ENCODE data around the gene CADPS2. TPM values are rescaled to one million over a fixed set of nuclear protein-coding genes. Genes with fewer than 3 reads are reported as not detected.

Gene CADPS2
- total and polyA plus RNA-seq, 4 donors: 5.6 to 41.1 (median 11.0) TPM

DNA sequence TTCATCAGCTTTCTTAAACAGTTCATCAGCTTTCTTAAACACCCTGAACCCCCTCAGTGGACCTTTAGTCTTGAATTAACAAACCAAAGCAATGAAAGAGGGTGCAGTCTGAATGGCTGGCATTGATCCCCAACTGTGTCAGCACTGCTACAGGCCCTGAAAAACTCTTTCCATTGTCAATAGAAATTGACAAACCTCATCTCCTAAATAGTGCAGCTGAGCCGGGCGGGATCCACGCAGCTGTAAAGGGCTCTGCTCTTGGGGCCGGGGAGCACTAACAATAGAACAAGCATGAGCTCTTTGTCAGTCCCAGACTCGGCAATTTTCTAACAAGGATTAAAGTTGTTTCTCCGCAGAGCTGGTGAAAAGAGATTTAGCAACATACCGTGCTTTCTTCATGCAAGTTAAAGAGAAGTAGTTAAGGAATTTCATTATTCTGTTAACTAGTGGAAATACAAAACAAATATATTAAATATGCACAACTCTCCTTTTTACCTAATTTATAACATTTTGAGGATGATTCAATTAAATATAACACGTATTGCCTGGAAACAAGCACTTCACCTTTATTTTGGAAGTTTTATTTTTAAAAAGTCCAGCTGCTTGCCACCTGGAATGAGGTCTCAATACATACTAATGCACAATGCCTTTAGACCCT is 557.0 kb downstream of the CADPS2 start:
- TF ChIP-seq SP1 (IDR thresholded peaks at IDR 0.05) (no peak), RXRA (IDR thresholded peaks at IDR 0.05) (no peak)
- H3K9me3 ChIP-seq (ENCODE audit: control insufficient read depth in 4 of 4, low read length in 3 of 4): no peaks in the 10 kb centered on the region
- H3K36me3 ChIP-seq (ENCODE audit: control insufficient read depth in 4 of 4, insufficient read depth in 3 of 4, low read depth in 1 of 4, low read length in 3 of 4): no peaks in the 10 kb centered on the region

DNA sequence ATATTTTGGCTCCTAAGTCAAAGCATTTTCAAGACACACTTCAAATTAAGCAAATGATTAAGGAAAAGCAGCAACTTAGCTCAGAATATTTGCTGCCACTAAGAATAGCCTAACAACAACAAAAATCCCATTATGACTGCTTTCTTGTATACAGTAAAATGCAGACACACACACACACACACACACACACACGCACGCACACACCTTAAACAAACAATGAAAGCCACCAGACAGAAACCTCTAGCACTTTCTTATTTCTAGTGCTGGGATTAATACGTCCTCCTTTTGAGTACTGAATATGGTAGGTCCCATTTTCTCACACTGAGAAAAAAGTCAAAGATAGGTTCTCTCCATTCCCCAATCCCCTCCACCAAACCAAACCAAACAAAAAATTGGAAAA is 558.3 kb downstream of the CADPS2 start:
- Histone ChIP-seq H3K9me3 (ENCODE audit: control insufficient read depth in 4 of 4, low read length in 3 of 4) (no peaks in the 10 kb centered on the region), H3K9ac (ENCODE audit: low read depth in 1 of 2, low read length in 2 of 2) (no peak overlapping the region), H3K4me1 (ENCODE audit: control insufficient read depth in 4 of 4, insufficient read depth in 4 of 4, low read length in 3 of 4) (no peaks in the 10 kb centered on the region), H3K27me3 (ENCODE audit: control insufficient read depth in 4 of 4, insufficient read depth in 4 of 4, low read length in 3 of 4) (no peaks in the 10 kb centered on the region), H3K4me3 (ENCODE audit: low read depth in 1 of 3, low read length in 3 of 3) (no peak overlapping the region), H3K36me3 (ENCODE audit: control insufficient read depth in 4 of 4, insufficient read depth in 3 of 4, low read depth in 1 of 4, low read length in 3 of 4) (no peaks in the 10 kb centered on the region), H3K27ac (ENCODE audit: low read depth in 1 of 2, low read length in 2 of 2) (no peak overlapping the region)
- no peak for TF ChIP-seq HNF4G (IDR thresholded peaks at IDR 0.05)
- no peak for TF ChIP-seq EGR1 (IDR thresholded peaks at IDR 0.05; ENCODE audit: low read depth in 2 of 2)
- no peak for DNase-seq (ENCODE audit: low spot score)
- 80% methylated on average over 3 of the region's 3 CpGs for WGBS

More for the DNA sequence above, 557.0 kb downstream of the CADPS2 start:
- Histone ChIP-seq H3K4me1 (ENCODE audit: control insufficient read depth in 4 of 4, insufficient read depth in 4 of 4, low read length in 3 of 4) (no peaks in the 10 kb centered on the region), H3K27ac (ENCODE audit: low read depth in 1 of 2, low read length in 2 of 2) (no peak overlapping the region), H3K4me3 (ENCODE audit: low read depth in 1 of 3, low read length in 3 of 3) (no peak overlapping the region), H3K9ac (ENCODE audit: low read depth in 1 of 2, low read length in 2 of 2) (no peak overlapping the region), H3K27me3 (ENCODE audit: control insufficient read depth in 4 of 4, insufficient read depth in 4 of 4, low read length in 3 of 4) (no peaks in the 10 kb centered on the region)
- WGBS: 88% methylated on average over 8 of the region's 8 CpGs
- DNase-seq (ENCODE audit: low spot score): no peak

DNA sequence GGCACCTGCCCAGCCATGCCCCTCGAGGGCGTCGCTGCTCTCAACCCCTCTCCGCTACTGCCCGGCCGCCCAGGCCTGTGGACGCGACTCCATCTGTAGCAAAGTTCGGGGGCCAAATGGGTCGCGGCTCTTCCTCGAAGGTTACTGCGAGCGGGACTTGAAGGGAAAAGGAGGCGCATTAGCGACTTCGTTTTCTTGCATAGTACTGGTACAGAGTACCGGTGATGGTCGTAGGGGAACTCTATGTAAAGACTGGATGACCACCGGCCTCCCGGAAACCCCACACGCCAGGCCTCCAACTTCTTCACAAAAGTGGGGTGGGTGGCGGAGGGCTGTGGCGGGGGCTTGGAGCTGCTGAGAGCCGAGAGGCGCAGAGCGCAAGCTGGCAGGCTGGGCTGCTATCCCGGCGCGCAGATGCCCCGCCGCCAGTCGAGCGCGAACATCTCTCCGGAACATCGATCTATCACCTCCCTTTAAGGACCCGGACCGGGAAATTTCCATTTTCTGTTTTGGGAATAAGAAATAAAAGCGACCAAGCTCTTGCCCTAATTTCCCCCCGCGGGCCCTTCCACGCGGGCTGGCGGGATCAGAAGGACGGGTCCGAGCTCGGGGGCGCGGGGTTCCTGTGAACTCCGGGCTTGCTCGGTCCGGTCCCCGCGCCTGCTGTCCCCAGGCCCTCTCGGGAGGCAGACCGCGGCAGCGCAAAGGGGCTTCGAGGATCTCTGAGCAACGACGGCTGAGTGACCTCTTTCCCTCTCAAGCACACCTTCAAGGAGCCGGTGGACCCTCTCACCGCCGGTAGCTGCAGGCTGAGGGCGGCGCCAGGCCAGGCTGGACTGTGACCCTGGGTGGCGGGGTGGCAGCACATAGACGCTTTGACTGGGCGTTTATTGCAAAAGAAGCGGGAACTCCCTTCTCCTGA is 569.5 kb downstream of the CADPS2 start:
- Histone ChIP-seq H3K27ac (ENCODE audit: low read depth in 1 of 2, low read length in 2 of 2) (no peak overlapping the region), H3K27me3 (ENCODE audit: control insufficient read depth in 4 of 4, insufficient read depth in 4 of 4, low read length in 3 of 4) (peaks cover 3 to 27% (median 15%) of the 10 kb centered on the region in 4 donors), H3K9me3 (ENCODE audit: control insufficient read depth in 4 of 4, low read length in 3 of 4) (peaks cover 0 to 2% (median 0%) of the 10 kb centered on the region in 4 donors), H3K36me3 (ENCODE audit: control insufficient read depth in 4 of 4, insufficient read depth in 3 of 4, low read depth in 1 of 4, low read length in 3 of 4) (no peaks in the 10 kb centered on the region), H3K4me1 (ENCODE audit: control insufficient read depth in 4 of 4, insufficient read depth in 4 of 4, low read length in 3 of 4) (peaks cover 3 to 18% (median 11%) of the 10 kb centered on the region in 4 donors), H3K4me3 (ENCODE audit: low read depth in 1 of 3, low read length in 3 of 3) (peak overlapping the region in 2 of 3 donors; percentile 42 to 55), H3K9ac (ENCODE audit: low read depth in 1 of 2, low read length in 2 of 2) (no peak overlapping the region)
- no peak for DNase-seq (ENCODE audit: low spot score)
- WGBS: 6% methylated on average over 71 of the region's 71 CpGs
- TF ChIP-seq RXRA (IDR thresholded peaks at IDR 0.05) (peak in 1 of 2 donors; percentile 19), FOXA2 (IDR thresholded peaks at IDR 0.05) (no peak), SP1 (IDR thresholded peaks at IDR 0.05) (no peak), JUND (IDR thresholded peaks at IDR 0.05) (no peak), HNF4A (conservative IDR thresholded peaks at IDR 0.05) (peak; percentile 82 to 84), RAD21 (IDR thresholded peaks at IDR 0.05) (no peak), HNF4G (IDR thresholded peaks at IDR 0.05) (peak; percentile 47), GABPA (IDR thresholded peaks at IDR 0.05 in 1 of 2, conservative IDR thresholded peaks at IDR 0.05 in 1 of 2) (no peak), YY1 (IDR thresholded peaks at IDR 0.05) (no peak), TAF1 (conservative IDR thresholded peaks at IDR 0.05) (no peak)
- TF ChIP-seq, protein P1, sequence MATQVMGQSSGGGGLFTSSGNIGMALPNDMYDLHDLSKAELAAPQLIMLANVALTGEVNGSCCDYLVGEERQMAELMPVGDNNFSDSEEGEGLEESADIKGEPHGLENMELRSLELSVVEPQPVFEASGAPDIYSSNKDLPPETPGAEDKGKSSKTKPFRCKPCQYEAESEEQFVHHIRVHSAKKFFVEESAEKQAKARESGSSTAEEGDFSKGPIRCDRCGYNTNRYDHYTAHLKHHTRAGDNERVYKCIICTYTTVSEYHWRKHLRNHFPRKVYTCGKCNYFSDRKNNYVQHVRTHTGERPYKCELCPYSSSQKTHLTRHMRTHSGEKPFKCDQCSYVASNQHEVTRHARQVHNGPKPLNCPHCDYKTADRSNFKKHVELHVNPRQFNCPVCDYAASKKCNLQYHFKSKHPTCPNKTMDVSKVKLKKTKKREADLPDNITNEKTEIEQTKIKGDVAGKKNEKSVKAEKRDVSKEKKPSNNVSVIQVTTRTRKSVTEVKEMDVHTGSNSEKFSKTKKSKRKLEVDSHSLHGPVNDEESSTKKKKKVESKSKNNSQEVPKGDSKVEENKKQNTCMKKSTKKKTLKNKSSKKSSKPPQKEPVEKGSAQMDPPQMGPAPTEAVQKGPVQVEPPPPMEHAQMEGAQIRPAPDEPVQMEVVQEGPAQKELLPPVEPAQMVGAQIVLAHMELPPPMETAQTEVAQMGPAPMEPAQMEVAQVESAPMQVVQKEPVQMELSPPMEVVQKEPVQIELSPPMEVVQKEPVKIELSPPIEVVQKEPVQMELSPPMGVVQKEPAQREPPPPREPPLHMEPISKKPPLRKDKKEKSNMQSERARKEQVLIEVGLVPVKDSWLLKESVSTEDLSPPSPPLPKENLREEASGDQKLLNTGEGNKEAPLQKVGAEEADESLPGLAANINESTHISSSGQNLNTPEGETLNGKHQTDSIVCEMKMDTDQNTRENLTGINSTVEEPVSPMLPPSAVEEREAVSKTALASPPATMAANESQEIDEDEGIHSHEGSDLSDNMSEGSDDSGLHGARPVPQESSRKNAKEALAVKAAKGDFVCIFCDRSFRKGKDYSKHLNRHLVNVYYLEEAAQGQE (IDR thresholded peaks at IDR 0.05): no peak
- TF ChIP-seq, protein P2, sequence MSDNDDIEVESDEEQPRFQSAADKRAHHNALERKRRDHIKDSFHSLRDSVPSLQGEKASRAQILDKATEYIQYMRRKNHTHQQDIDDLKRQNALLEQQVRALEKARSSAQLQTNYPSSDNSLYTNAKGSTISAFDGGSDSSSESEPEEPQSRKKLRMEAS (IDR thresholded peaks at IDR 0.05): no peak
- TF ChIP-seq, protein P3, sequence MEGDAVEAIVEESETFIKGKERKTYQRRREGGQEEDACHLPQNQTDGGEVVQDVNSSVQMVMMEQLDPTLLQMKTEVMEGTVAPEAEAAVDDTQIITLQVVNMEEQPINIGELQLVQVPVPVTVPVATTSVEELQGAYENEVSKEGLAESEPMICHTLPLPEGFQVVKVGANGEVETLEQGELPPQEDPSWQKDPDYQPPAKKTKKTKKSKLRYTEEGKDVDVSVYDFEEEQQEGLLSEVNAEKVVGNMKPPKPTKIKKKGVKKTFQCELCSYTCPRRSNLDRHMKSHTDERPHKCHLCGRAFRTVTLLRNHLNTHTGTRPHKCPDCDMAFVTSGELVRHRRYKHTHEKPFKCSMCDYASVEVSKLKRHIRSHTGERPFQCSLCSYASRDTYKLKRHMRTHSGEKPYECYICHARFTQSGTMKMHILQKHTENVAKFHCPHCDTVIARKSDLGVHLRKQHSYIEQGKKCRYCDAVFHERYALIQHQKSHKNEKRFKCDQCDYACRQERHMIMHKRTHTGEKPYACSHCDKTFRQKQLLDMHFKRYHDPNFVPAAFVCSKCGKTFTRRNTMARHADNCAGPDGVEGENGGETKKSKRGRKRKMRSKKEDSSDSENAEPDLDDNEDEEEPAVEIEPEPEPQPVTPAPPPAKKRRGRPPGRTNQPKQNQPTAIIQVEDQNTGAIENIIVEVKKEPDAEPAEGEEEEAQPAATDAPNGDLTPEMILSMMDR (IDR thresholded peaks at IDR 0.05; ENCODE audit: low read depth, low read length, missing input control): no peak

Measured in liver (tissue), 9 donors.